ENCODE data around the gene APEX1. TPM values are rescaled to one million over a fixed set of nuclear protein-coding genes. Genes with fewer than 3 reads are reported as not detected.

The APEX1 gene
- total RNA-seq, 1 experiment from 2014 or later, result 324 TPM

DNA sequence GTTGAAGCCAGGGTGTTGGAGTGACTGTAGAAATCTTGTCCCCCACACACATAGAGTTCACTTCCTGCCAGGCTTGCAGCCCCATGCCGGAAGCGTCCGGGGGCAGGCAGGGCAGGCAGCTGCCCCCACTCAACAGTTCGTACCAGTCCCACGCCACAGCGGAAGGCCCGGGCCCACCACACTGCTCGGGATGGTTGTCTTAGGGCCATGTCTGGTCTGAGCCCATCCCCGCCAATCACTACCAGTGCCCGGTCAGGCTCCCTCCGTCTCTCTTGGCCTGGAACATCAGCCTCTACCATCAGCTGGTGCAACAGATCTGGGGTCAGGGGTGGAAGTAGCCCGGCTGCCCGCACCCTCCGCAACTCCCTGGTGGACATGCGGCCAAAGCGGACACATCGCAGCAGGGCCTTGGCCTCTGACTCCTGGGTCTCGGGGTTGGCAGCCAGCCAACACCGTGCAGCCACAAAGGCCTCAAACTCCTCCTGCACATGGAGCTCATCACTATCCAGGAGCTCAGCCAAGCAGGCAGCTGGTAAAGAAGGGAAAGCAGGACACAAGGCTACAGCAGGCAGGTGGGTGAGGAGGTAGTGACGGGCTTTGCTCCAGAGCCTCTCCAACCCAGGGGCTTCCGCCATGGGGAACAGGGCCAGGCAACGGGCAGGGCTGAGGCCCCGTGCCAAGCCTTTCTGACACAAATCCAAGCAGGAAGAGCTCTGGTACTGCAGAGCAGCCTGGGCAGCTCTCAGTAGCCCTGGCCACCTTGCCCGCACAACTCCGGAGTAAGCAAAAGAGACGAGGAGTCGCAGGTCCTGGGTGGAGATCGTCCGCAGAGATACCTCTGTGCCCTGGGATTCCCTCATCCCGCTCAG lies 25.0 kb upstream of the APEX1 start:
- Mint-ChIP-seq H3K27me3 (ENCODE audit: low read depth) (peaks cover 15% of the 10 kb centered on the region), H3K4me1 (peaks cover 14% of the 10 kb centered on the region), H3K9me3 (no peaks in the 10 kb centered on the region), H3K4me3 (no peak overlapping the region), H3K27ac (no peak overlapping the region), H3K36me3 (no peaks in the 10 kb centered on the region)
- TF ChIP-seq E2F1 (CRISPR knock-in tag; IDR thresholded peaks at IDR 0.05), result no peak
- TF ChIP-seq GABPB1 (CRISPR knock-in tag; IDR thresholded peaks at IDR 0.05), result peak; percentile 42; the same call in 1 of the 2 replicates
- TF ChIP-seq ZNF416 (CRISPR knock-in tag; IDR thresholded peaks at IDR 0.05), result no peak
- TF ChIP-seq MYBL2 (CRISPR knock-in tag; IDR thresholded peaks at IDR 0.05), result no peak
- no peak for TF ChIP-seq RELA (CRISPR knock-in tag; IDR thresholded peaks at IDR 0.05; ENCODE audit: borderline replicate concordance)
- ATAC-seq, result no peak
- ChIA-PET CTCF (interaction anchor here (0.8 to 2.4 kb wide), 3 partner anchors 14 to 17 kb away, joined by 3 to 8 read pairs (median 3); no protein-coding TSS in a partner anchor), POLR2A (no interaction called here)
- no peak for DNase-seq (ENCODE audit: low spot score)

DNA sequence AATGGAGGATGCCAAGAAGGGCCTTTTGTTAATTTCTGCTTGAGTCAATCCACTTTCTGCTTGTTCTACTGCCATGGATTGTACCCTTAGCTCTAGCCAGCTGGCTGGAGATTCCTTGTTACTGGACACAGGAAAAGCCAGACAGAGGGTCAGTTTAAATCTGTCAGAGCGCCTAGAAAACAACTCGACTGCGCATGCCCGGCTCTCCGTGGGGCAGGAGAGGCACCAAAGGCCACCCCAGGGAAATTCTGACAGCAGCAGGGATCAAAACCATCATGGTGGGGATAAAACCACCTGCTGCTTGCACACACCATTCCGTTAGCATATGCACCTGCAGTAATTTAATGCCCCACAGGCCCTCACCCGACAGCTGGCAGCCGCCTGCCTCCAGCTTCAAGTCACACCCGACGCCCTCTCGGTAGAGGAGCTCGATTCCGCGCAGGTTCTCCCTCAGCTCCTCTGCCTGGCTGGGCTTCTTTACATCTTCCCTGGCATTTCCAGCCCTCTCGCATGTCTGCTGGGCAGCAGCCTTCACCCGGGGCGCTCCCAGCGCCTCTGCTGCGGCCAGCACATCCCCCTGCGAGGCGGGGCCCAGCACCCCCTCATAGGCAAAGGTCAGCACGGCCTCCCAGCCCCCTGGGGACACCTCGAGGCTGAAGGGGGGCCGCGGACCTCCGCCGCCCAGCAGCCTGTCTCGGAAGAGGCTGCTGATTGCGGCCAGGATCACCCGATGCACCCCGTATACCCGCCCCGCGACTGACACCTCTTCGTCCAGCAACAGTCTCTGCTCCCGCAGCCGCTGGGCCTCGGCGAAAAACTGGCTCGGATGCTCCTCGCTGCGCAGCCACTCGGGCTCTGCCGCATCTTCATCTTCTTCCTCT lies 20.1 kb upstream of the APEX1 start:
- Mint-ChIP-seq H3K36me3 (no peaks in the 10 kb centered on the region), H3K4me3 (peak overlapping the region; percentile 73), H3K27ac (no peak overlapping the region), H3K27me3 (ENCODE audit: low read depth) (peaks cover 34% of the 10 kb centered on the region), H3K4me1 (peaks cover 13% of the 10 kb centered on the region), H3K9me3 (no peaks in the 10 kb centered on the region)
- TF ChIP-seq PRRX2 (CRISPR knock-in tag; IDR thresholded peaks at IDR 0.05) (no peak), PRDM15 (CRISPR knock-in tag; IDR thresholded peaks at IDR 0.05) (0 out of 2 replicates have a peak, but pooled peaks have one; percentile 34)
- TF ChIP-seq, protein P1, sequence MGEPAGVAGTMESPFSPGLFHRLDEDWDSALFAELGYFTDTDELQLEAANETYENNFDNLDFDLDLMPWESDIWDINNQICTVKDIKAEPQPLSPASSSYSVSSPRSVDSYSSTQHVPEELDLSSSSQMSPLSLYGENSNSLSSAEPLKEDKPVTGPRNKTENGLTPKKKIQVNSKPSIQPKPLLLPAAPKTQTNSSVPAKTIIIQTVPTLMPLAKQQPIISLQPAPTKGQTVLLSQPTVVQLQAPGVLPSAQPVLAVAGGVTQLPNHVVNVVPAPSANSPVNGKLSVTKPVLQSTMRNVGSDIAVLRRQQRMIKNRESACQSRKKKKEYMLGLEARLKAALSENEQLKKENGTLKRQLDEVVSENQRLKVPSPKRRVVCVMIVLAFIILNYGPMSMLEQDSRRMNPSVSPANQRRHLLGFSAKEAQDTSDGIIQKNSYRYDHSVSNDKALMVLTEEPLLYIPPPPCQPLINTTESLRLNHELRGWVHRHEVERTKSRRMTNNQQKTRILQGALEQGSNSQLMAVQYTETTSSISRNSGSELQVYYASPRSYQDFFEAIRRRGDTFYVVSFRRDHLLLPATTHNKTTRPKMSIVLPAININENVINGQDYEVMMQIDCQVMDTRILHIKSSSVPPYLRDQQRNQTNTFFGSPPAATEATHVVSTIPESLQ (CRISPR knock-in tag; IDR thresholded peaks at IDR 0.05), result no peak
- TF ChIP-seq, protein P2, sequence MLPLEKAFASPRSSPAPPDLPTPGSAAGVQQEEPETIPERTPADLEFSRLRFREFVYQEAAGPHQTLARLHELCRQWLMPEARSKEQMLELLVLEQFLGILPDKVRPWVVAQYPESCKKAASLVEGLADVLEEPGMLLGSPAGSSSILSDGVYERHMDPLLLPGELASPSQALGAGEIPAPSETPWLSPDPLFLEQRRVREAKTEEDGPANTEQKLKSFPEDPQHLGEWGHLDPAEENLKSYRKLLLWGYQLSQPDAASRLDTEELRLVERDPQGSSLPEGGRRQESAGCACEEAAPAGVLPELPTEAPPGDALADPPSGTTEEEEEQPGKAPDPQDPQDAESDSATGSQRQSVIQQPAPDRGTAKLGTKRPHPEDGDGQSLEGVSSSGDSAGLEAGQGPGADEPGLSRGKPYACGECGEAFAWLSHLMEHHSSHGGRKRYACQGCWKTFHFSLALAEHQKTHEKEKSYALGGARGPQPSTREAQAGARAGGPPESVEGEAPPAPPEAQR (CRISPR knock-in tag; IDR thresholded peaks at IDR 0.05), result no peak
- peak; percentile 63 for ATAC-seq
- ChIA-PET CTCF (interaction anchor here (0.7 to 2.4 kb wide), 4 partner anchors 19 to 536 kb away, joined by 3 to 21 read pairs (median 4); no protein-coding TSS in a partner anchor), POLR2A (interaction anchor here (0.7 to 1.5 kb wide), 3 partner anchors 20 to 91 kb away, joined by 4 to 8 read pairs (median 8); partner anchors contain the start of genes APEX1, OSGEP, PARP2 and PIP4P1)
- DNase-seq (ENCODE audit: low spot score), result peak; percentile 45
